Neuron (in vitro differentiated cells): ENCODE data around the gene COX17.

ENCODE experiments used
- H2AFZ ChIP-seq: one replicate; pipeline ENCODE4 v1.6.1; 2013; ENCODE audit warnings: low read depth, mild to moderate bottlenecking, inconsistent platforms, low read length, moderate library complexity
- H3K27me3 ChIP-seq: one replicate; pipeline ENCODE4 v1.6.1; 2013; ENCODE audit warnings: low read length; ENCODE audit not compliant: insufficient read depth
- H3K36me3 ChIP-seq: one replicate; pipeline ENCODE4 v1.6.1; 2013; ENCODE audit warnings: low read length; ENCODE audit not compliant: insufficient read depth
- H3K4me1 ChIP-seq: one replicate; pipeline ENCODE4 v1.6.1; 2013; ENCODE audit warnings: low read length; ENCODE audit not compliant: insufficient read depth
- H3K4me3 ChIP-seq: 2 replicates; pipeline ENCODE4 v1.5.1; 2013; ENCODE audit warnings: mild to moderate bottlenecking, low read length, moderate library complexity
- H3K9me3 ChIP-seq: one replicate; pipeline ENCODE4 v1.6.1; 2013; ENCODE audit warnings: low read length

Gene COX17

GRCh38 chr3:119647843-119648575, 29.2 kb downstream of the COX17 start:
- H2AFZ ChIP-seq = no peak overlapping the region
- H3K4me1 ChIP-seq = peaks cover 2% of the 10 kb centered on the region
- no peaks in the 10 kb centered on the region for H3K9me3 ChIP-seq
- no peaks in the 10 kb centered on the region for H3K27me3 ChIP-seq
- no peaks in the 10 kb centered on the region for H3K36me3 ChIP-seq
- H3K4me3 ChIP-seq = no peak overlapping the region

- H3K36me3 ChIP-seq = peaks cover 1% of the 10 kb centered on the region
- no peaks in the 10 kb centered on the region for H3K9me3 ChIP-seq
- H2AFZ ChIP-seq = no peak overlapping the region
Observed at GRCh38 chr3:119647171-119647570, 30.0 kb downstream of the COX17 start.

GRCh38 chr3:119645813-119646212, 31.4 kb downstream of the COX17 start:
- H3K4me1 ChIP-seq = peaks cover 2% of the 10 kb centered on the region
- peaks cover 6% of the 10 kb centered on the region for H3K36me3 ChIP-seq
- no peaks in the 10 kb centered on the region for H3K27me3 ChIP-seq
- H2AFZ ChIP-seq = no peak overlapping the region
- no peak overlapping the region for H3K4me3 ChIP-seq
- H3K9me3 ChIP-seq = no peaks in the 10 kb centered on the region

More at GRCh38 chr3:119647171-119647570, 30.0 kb downstream of the COX17 start:
- Histone ChIP-seq H3K27me3 (no peaks in the 10 kb centered on the region), H3K4me3 (no peak overlapping the region), H3K4me1 (peaks cover 2% of the 10 kb centered on the region)

- no peaks in the 10 kb centered on the region for H3K27me3 ChIP-seq
- H3K4me1 ChIP-seq = peaks cover 2% of the 10 kb centered on the region
- H3K4me3 ChIP-seq = no peak overlapping the region
- H2AFZ ChIP-seq = no peak overlapping the region
- peaks cover 6% of the 10 kb centered on the region for H3K36me3 ChIP-seq
- no peaks in the 10 kb centered on the region for H3K9me3 ChIP-seq
Observed at GRCh38 chr3:119644481-119644880, 32.7 kb downstream of the COX17 start.

- Histone ChIP-seq H3K36me3 (peaks cover 6% of the 10 kb centered on the region), H3K9me3 (no peaks in the 10 kb centered on the region), H3K4me1 (peaks cover 2% of the 10 kb centered on the region), H2AFZ (peak overlapping the region; percentile 5), H3K27me3 (no peaks in the 10 kb centered on the region), H3K4me3 (no peak overlapping the region)
Observed at GRCh38 chr3:119643528-119643927, 33.7 kb downstream of the COX17 start.

- Histone ChIP-seq H3K4me3 (no peak overlapping the region), H3K4me1 (peaks cover 2% of the 10 kb centered on the region), H3K36me3 (peaks cover 6% of the 10 kb centered on the region), H2AFZ (peak overlapping the region; percentile 5), H3K9me3 (no peaks in the 10 kb centered on the region), H3K27me3 (no peaks in the 10 kb centered on the region)
Observed at GRCh38 chr3:119642746-119643473, 34.3 kb downstream of the COX17 start.

GRCh38 chr3:119641416-119641815, 35.8 kb downstream of the COX17 start:
- H3K4me3 ChIP-seq = no peak overlapping the region
- no peak overlapping the region for H2AFZ ChIP-seq
- peaks cover 2% of the 10 kb centered on the region for H3K4me1 ChIP-seq
- H3K36me3 ChIP-seq = peaks cover 6% of the 10 kb centered on the region
- no peaks in the 10 kb centered on the region for H3K27me3 ChIP-seq
- H3K9me3 ChIP-seq = no peaks in the 10 kb centered on the region

- H2AFZ ChIP-seq = no peak overlapping the region
- H3K4me1 ChIP-seq = peaks cover 2% of the 10 kb centered on the region
- H3K27me3 ChIP-seq = no peaks in the 10 kb centered on the region
- no peaks in the 10 kb centered on the region for H3K9me3 ChIP-seq
- peaks cover 6% of the 10 kb centered on the region for H3K36me3 ChIP-seq
- no peak overlapping the region for H3K4me3 ChIP-seq
Observed at GRCh38 chr3:119639494-119640350, 37.5 kb downstream of the COX17 start.

GRCh38 chr3:119637679-119638477, 39.3 kb downstream of the COX17 start:
- Histone ChIP-seq H3K4me3 (no peak overlapping the region), H3K4me1 (no peaks in the 10 kb centered on the region), H3K9me3 (no peaks in the 10 kb centered on the region), H3K36me3 (peaks cover 6% of the 10 kb centered on the region), H2AFZ (no peak overlapping the region), H3K27me3 (no peaks in the 10 kb centered on the region)

GRCh38 chr3:119636891-119637611, 40.2 kb downstream of the COX17 start:
- Histone ChIP-seq H3K36me3 (peaks cover 3% of the 10 kb centered on the region), H3K27me3 (no peaks in the 10 kb centered on the region), H3K4me3 (no peak overlapping the region), H2AFZ (no peak overlapping the region), H3K9me3 (no peaks in the 10 kb centered on the region), H3K4me1 (no peaks in the 10 kb centered on the region)

GRCh38 chr3:119636249-119636648, 41.0 kb downstream of the COX17 start:
- H3K9me3 ChIP-seq = no peaks in the 10 kb centered on the region
- H2AFZ ChIP-seq = no peak overlapping the region

GRCh38 chr3:119635719-119636118, 41.5 kb downstream of the COX17 start:
- Histone ChIP-seq H3K36me3 (no peaks in the 10 kb centered on the region), H3K9me3 (no peaks in the 10 kb centered on the region), H3K4me3 (no peak overlapping the region)

More at GRCh38 chr3:119636249-119636648, 41.0 kb downstream of the COX17 start:
- Histone ChIP-seq H3K4me1 (no peaks in the 10 kb centered on the region), H3K27me3 (no peaks in the 10 kb centered on the region), H3K36me3 (no peaks in the 10 kb centered on the region), H3K4me3 (no peak overlapping the region)

More at GRCh38 chr3:119635719-119636118, 41.5 kb downstream of the COX17 start:
- no peaks in the 10 kb centered on the region for H3K27me3 ChIP-seq
- no peak overlapping the region for H2AFZ ChIP-seq
- no peaks in the 10 kb centered on the region for H3K4me1 ChIP-seq
